NB4 (cell line): Measurements from ENCODE around the gene KRTAP5-8.
"Not testable (repeated sequence)": the region's sequence is repeated elsewhere in the genome, so short reads cannot be mapped to it uniquely, and the experiment has no call there.

ENCODE experiments used
- DNase-seq: peaks from one replicate; pipeline ENCODE4 v3.0.0; 2010; ENCODE audit warnings: low read depth
- H3K4me3 ChIP-seq: one replicate; pipeline ENCODE4 v1.5.1; 2011; ENCODE audit warnings: mild to moderate bottlenecking, low read depth, low read length, moderate library complexity
- CTCF ChIP-seq: IDR thresholded peaks from one replicate; pipeline ENCODE4 v1.5.1; 2012; ENCODE audit warnings: low read depth, low read length
- MAX ChIP-seq: IDR thresholded peaks from 2 replicates; pipeline ENCODE4 v1.6.1; 2011; ENCODE audit warnings: low read depth, low read length
- MYC ChIP-seq: IDR thresholded peaks from 2 replicates; pipeline ENCODE4 v1.6.1; 2011; ENCODE audit warnings: low read depth, low read length
- POLR2A ChIP-seq: IDR thresholded peaks from 2 replicates; pipeline ENCODE4 v1.6.1; 2011; ENCODE audit warnings: mild to moderate bottlenecking; ENCODE audit not compliant: insufficient read length; ENCODE audit errors: extremely low read depth

Gene KRTAP5-8

DNA sequence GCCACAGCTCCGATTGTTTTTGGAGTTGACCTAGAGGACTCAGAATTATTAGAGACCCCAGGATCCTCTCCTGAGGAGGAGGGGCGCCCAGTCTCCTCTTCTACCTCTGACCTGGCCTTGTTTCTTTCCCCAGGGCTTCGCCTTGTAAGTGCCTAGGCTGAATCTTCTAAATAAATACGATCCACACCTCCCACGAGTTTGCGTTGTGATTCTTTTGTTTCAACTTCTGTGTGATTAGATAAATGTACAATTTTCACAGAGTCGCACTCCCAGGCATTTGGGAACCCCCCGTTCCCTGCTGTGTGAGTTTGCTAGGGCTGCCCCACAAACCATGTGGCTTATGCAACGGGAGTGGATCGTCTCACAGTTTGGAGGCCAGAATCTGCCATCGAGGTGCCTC is 1.2 kb downstream of the KRTAP5-8 start:
- H3K4me3 ChIP-seq, result no peak overlapping the region
- no peak for DNase-seq
- TF ChIP-seq POLR2A, result no peak
- TF ChIP-seq CTCF, result no peak
- TF ChIP-seq MAX, result no peak

DNA sequence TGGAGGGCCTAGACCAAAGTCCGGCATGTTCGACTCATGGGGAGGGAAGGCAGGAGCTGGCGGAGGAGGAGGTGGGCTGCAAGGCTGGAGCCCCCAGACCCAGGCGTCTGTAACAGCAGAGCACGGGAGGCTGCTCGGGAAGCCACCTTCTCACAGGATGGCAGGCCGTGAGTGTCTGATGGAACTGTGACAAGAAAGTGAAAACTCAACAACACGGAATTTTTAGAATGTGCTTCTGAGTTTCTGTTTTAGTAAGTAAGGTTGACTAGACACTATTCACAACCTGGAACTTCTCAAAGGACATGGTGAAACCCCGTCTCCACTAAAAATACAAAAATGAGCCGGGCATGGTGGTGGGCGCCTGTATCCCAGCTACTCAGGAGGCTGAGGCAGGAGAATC is 2.1 kb downstream of the KRTAP5-8 start:
- DNase-seq, H3K4me3 ChIP-seq: not testable (repeated sequence)

GRCh38 chr11:71540521-71541304 is 2.9 kb downstream of the KRTAP5-8 start:
- DNase-seq, H3K4me3 ChIP-seq: not testable (repeated sequence)

DNA sequence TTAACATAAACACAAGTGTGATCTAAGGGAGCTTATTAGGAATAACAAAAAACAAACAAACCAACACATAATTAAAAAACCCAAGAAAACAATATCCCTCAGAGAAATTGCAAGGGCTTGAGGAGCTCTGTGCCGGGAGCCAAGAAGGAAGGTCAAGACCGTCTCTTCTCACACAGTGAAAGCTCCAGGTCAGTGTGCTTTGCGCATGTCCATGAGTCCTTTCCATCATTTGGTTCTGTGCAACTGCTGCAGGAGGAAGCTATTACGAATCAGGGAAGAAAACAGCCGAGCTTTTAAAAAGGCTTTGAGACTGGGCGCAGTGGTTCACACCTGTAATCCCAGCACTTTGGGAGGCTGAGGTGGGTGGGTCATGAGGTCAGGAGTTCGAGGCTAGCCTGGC is 4.6 kb downstream of the KRTAP5-8 start:
- TF ChIP-seq MAX, result no peak
- TF ChIP-seq CTCF, result no peak
- TF ChIP-seq MYC, result no peak
- TF ChIP-seq POLR2A, result no peak
- no peak overlapping the region for H3K4me3 ChIP-seq
- no peak for DNase-seq

DNA sequence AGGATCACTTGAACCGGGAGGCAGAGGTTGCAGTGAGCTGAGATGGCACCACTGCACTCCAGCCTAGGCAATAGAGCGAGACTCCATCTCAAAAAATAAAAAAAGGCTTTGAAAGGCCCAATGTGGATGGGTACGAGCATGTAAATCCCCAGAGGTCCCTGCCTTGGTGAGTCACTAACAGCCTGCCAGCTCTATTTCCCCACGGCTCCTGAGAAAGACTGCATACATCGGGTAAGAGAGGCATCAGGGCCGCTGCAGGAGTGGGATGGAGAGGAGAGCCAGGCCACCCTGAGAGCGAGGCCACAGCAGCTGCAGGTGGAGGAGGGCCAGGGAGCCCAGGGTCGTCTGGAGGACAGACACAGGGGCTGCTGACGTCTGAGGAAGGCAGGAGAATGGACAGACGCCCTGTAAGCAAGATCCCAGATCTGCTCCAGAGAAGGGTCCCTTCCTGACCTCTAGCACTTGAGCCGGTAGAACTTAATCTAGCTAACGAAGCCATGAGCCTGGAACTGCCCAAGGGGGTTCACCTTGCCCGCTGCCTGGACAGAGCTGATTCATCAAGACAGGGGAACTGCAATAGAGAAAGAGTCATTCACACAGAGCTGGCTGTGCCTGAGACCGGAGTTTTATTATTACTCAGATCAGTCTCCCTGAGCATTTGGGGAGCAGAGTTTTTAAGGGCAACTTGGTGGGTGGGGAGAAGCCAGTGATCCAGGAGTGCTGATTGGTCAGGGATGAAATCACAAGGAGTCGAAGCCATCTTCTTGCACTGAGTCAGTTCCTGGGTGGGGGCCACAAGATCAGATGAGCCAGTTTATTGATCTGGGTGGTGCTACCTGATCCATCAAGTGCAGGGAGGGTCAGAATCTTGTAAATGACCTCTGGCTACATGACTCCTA is 5.3 kb downstream of the KRTAP5-8 start:
- DNase-seq, result peak; percentile 73
- H3K4me3 ChIP-seq, result no peak overlapping the region
- no peak for TF ChIP-seq MAX
- TF ChIP-seq POLR2A, result no peak
- no peak for TF ChIP-seq CTCF
- TF ChIP-seq MYC, result no peak

DNA sequence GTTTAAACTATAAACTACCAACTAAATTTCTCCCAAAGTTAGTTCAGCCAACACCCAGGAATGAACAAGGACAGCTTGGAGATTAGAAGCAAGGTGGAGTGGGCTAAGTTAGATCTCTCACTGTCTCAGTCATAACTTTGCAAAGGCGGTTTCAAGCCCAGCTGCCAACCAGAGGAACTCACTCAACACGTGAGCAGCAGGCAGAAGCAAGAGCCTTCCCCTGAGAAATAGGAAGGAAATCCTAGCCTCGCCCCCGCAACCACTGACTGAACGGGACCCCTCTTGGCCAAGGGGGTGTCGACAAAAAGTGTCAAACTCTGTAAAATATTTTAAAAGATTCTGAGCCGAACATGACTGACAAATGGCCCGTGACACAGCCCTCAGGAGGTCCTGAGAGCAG is 6.0 kb downstream of the KRTAP5-8 start:
- peak; percentile 84 for DNase-seq
- TF ChIP-seq CTCF (no peak), MYC (0 out of 2 replicates have a peak, but pooled peaks have one; percentile 42), POLR2A (no peak), MAX (peak; percentile 81)
- H3K4me3 ChIP-seq, result no peak overlapping the region
